Ovary (tissue), 9 donors: ENCODE measurements around the gene PTPRJ. TPM values are rescaled to one million over a fixed set of nuclear protein-coding genes. Genes with fewer than 3 reads are reported as not detected.

Source experiments
- DNase-seq, 5 donors: peaks; one replicate each; pipeline ENCODE4 v3.0.0-alpha.2; 2019 to 2020
- H3K27ac ChIP-seq, 2 donors: fragments of 200-600 bp; one replicate each; pipeline versions ENCODE4 v1.5.1 to v1.8.0; 2019 to 2022
- H3K27me3 ChIP-seq: fragments of 200-600 bp; one replicate; pipeline ENCODE4 v1.8.0; 2022
- H3K36me3 ChIP-seq: fragments of 200-600 bp; sonication (generic); one replicate; pipeline ENCODE4 v1.5.1; 2019
- H3K4me1 ChIP-seq: one replicate; pipeline ENCODE4 v1.8.1; 2013; ENCODE audit warnings: mild to moderate bottlenecking, moderate library complexity; ENCODE audit not compliant: insufficient read depth
- H3K4me3 ChIP-seq: fragments of 200-600 bp; sonication (generic); one replicate; pipeline ENCODE4 v1.5.1; 2017
- H3K9me3 ChIP-seq, 2 donors: fragments of 200-600 bp in 1 of 2; sonication (generic) in 1 of 2; one replicate each; pipeline versions ENCODE4 v1.5.1 to v1.8.1; 2013 to 2019; ENCODE audit warnings: mild to moderate bottlenecking in 1 of 2, moderate library complexity in 1 of 2
- EP300 ChIP-seq: sonication (generic); formaldehyde crosslinking; IDR thresholded peaks from one replicate; pipeline ENCODE4 v1.6.1; 2017; ENCODE audit warnings: antibody characterized with exemption
- POLR2A ChIP-seq: fragments of 450-650 bp; IDR thresholded peaks from one replicate; pipeline ENCODE4 v1.6.1; 2017; ENCODE audit warnings: antibody characterized with exemption, mild to moderate bottlenecking, moderate library complexity
- WGBS, 3 donors: extraction: QIAGEN DNeasy Blood & Tissue Kit in 1 of 3; methylation state at CpG; one replicate each; pipeline versions ENCODE4 v1.1.5 to v1.1.7; 2013 to 2017; 5-methylcytosine and 5-hydroxymethylcytosine counted together
- intact Hi-C, 4 donors: fragments of 100-400 bp; cut with DNase I; formaldehyde crosslinking; loops; one replicate each; pipeline versions ENCODE4 v1.11.0 to v1.15.1; 2022 to 2023
- polyA plus RNA-seq, 2 donors: library from polyadenylated mRNA; stranded (reverse); fragments of 200-250 nt in 1 of 2; fragments of 350-450 nt in 1 of 2; fragmentation: Illumina TruSeq in 1 of 2; extraction: RNeasy Lipid Tissue Mini Kit (QIAGEN cat#74804) in 1 of 2; gene quantifications; one replicate each; pipeline ENCODE4 v1.2.3, GENCODE V29; 2013 to 2014
- total RNA-seq, 7 donors: library from RNA; depleted of rRNA in 2 of 7; stranded (reverse); fragments of >200 nt in 2 of 7; fragmentation: NEBNext Ultra II Directional in 3 of 7; extraction: Animal tissue kit (Norgen Biotek cat#: 25700) in 3 of 7; gene quantifications; one replicate each; pipeline versions ENCODE4 v1.1.0 to v1.2.4, GENCODE V29; 2016 to 2023
- TF ChIP-seq, protein P1 (sequence below), 3 donors: fragments of 450-650 bp in 2 of 3; fragments of 200-600 bp in 1 of 3; IDR thresholded peaks; one replicate each; pipeline versions ENCODE4 v1.5.1 to v1.8.0; 2016 to 2022; ENCODE audit warnings: antibody characterized with exemption in 3 of 3, mild to moderate bottlenecking in 1 of 3
- donor health status: DM: no; HTN: no; CAD: no; lungs with moderate emphysema.
- donor health status: DM: no; HTN: no; CAD: no.
- donor health status: Bipolar disorder and iron deficiency.
- donor health status: DM: yes; HTN: yes; CAD: no.
- donor health status: DM: no; HTN: no; CAD: no.
- donor health status: DM: yes; HTN: yes; CAD: no.

The PTPRJ gene
- total and polyA plus RNA-seq, 9 donors = 1.6 to 16.1 (median 5.5) TPM

GRCh38 chr11:48154151-48154550 lies 173.8 kb downstream of the PTPRJ start:
- DNase-seq = no peak
- H3K27me3 ChIP-seq = no peaks in the 10 kb centered on the region
- TF ChIP-seq POLR2A = no peak
- TF ChIP-seq, protein P1, sequence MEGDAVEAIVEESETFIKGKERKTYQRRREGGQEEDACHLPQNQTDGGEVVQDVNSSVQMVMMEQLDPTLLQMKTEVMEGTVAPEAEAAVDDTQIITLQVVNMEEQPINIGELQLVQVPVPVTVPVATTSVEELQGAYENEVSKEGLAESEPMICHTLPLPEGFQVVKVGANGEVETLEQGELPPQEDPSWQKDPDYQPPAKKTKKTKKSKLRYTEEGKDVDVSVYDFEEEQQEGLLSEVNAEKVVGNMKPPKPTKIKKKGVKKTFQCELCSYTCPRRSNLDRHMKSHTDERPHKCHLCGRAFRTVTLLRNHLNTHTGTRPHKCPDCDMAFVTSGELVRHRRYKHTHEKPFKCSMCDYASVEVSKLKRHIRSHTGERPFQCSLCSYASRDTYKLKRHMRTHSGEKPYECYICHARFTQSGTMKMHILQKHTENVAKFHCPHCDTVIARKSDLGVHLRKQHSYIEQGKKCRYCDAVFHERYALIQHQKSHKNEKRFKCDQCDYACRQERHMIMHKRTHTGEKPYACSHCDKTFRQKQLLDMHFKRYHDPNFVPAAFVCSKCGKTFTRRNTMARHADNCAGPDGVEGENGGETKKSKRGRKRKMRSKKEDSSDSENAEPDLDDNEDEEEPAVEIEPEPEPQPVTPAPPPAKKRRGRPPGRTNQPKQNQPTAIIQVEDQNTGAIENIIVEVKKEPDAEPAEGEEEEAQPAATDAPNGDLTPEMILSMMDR (IDR thresholded peaks at IDR 0.05) = no peak
- WGBS, 3 donors = 91 to 93% (median 92%) methylated on average over 3 of the region's 3 CpGs
- H3K9me3 ChIP-seq = no peaks in the 10 kb centered on the region
- no peaks in the 10 kb centered on the region for H3K36me3 ChIP-seq
- intact Hi-C loops = no loop called here
- no peaks in the 10 kb centered on the region for H3K4me1 ChIP-seq
- H3K4me3 ChIP-seq = no peak overlapping the region
- no peak overlapping the region for H3K27ac ChIP-seq

GRCh38 chr11:48161951-48162884 lies 181.9 kb downstream of the PTPRJ start:
- H3K36me3 ChIP-seq = no peaks in the 10 kb centered on the region
- intact Hi-C loops = no loop called here
- 38 to 44% (median 41%) methylated on average over 6 of the region's 6 CpGs for WGBS, 3 donors

GRCh38 chr11:48162885-48163268 lies 182.5 kb downstream of the PTPRJ start:
- Histone ChIP-seq H3K4me1 (no peaks in the 10 kb centered on the region), H3K27ac (no peak overlapping the region), H3K9me3 (no peaks in the 10 kb centered on the region), H3K4me3 (no peak overlapping the region), H3K27me3 (no peaks in the 10 kb centered on the region), H3K36me3 (no peaks in the 10 kb centered on the region)
- intact Hi-C loops = no loop called here
- DNase-seq = no peak
- WGBS, 3 donors = 74 to 90% (median 77%) methylated on average over 1 of the region's 1 CpG
- TF ChIP-seq, protein P1 (IDR thresholded peaks at IDR 0.05) = no peak
- no peak for TF ChIP-seq POLR2A
- TF ChIP-seq EP300 = no peak

More at GRCh38 chr11:48161951-48162884, 181.9 kb downstream of the PTPRJ start:
- no peak for DNase-seq
- Histone ChIP-seq H3K4me3 (no peak overlapping the region), H3K27ac (no peak overlapping the region), H3K4me1 (no peaks in the 10 kb centered on the region), H3K9me3 (no peaks in the 10 kb centered on the region), H3K27me3 (no peaks in the 10 kb centered on the region)
- no peak for TF ChIP-seq POLR2A
- no peak for TF ChIP-seq EP300
- TF ChIP-seq, protein P1 (IDR thresholded peaks at IDR 0.05) = no peak

GRCh38 chr11:48163360-48164100 lies 183.2 kb downstream of the PTPRJ start:
- no peak overlapping the region for H3K27ac ChIP-seq
- no peak for DNase-seq
- no peaks in the 10 kb centered on the region for H3K36me3 ChIP-seq
- intact Hi-C loops = no loop called here
- WGBS, 3 donors = 93 to 97% (median 93%) methylated on average over 12 of the region's 12 CpGs
- no peaks in the 10 kb centered on the region for H3K4me1 ChIP-seq
- H3K27me3 ChIP-seq = no peaks in the 10 kb centered on the region
- no peaks in the 10 kb centered on the region for H3K9me3 ChIP-seq
- no peak overlapping the region for H3K4me3 ChIP-seq
- TF ChIP-seq, protein P1 (IDR thresholded peaks at IDR 0.05) = no peak
- no peak for TF ChIP-seq EP300
- TF ChIP-seq POLR2A = no peak
